Right ventricle myocardium superior (tissue), 1 donor: ENCODE data around the gene ARHGAP26. TPM values are rescaled to one million over a fixed set of nuclear protein-coding genes. Genes with fewer than 3 reads are reported as not detected.
"Not testable (repeated sequence)": the region's sequence is repeated elsewhere in the genome, so short reads cannot be mapped to it uniquely, and the experiment has no call there.

Source experiments
- ATAC-seq: fragments of 200-7000 bp; cut with Tn5 transposase; one replicate; pipeline ENCODE4 v1.9.1; 2020; ENCODE audit warnings: mild to moderate bottlenecking; ENCODE audit not compliant: poor library complexity
- DNase-seq: peaks from one replicate; pipeline ENCODE4 v3.0.0-alpha.2; 2020
- intact Hi-C: fragments of 100-400 bp; cut with DNase I; formaldehyde crosslinking; loops from one replicate; pipeline ENCODE4 v1.11.2; 2022
- total RNA-seq: library from RNA; stranded (reverse); fragmentation: NEBNext Ultra II Directional; extraction: Animal tissue kit (Norgen Biotek cat#: 25700); gene quantifications from one replicate; pipeline ENCODE4 v1.2.1, GENCODE V29; 2021
- donor health status: DM: no; HTN: yes; CAD: no; lungs with severe emphysema.

Gene ARHGAP26
- total RNA-seq, 1 donor from 2014 or later, result 32.5 TPM

GRCh38 chr5:143116814-143117213 is 346.6 kb downstream of the ARHGAP26 start:
- intact Hi-C loops, result no loop called here
- DNase-seq, result no peak
- ATAC-seq, result peak; percentile 65

GRCh38 chr5:143117821-143118220 is 347.6 kb downstream of the ARHGAP26 start:
- intact Hi-C loops, result no loop called here
- DNase-seq (no peak), ATAC-seq (no peak)

GRCh38 chr5:143118222-143118621 is 348.0 kb downstream of the ARHGAP26 start:
- intact Hi-C loops, result no loop called here
- ATAC-seq, result peak; percentile 45
- DNase-seq, result peak; percentile 47

- intact Hi-C loops, DNase-seq, ATAC-seq: not testable (repeated sequence)
Measured at GRCh38 chr5:143118818-143119217, 348.6 kb downstream of the ARHGAP26 start.

- intact Hi-C loops, result no loop called here
- ATAC-seq (no peak), DNase-seq (no peak)
Measured at GRCh38 chr5:143119291-143119769, 349.2 kb downstream of the ARHGAP26 start.

- DNase-seq (no peak), ATAC-seq (no peak)
- intact Hi-C loops, result no loop called here
Measured at GRCh38 chr5:143119881-143120341, 349.7 kb downstream of the ARHGAP26 start.

- ATAC-seq, result no peak
- intact Hi-C loops, result no loop called here
- no peak for DNase-seq
Measured at GRCh38 chr5:143120460-143121134, 350.4 kb downstream of the ARHGAP26 start.

GRCh38 chr5:143121135-143121475 is 350.9 kb downstream of the ARHGAP26 start:
- intact Hi-C loops, result no loop called here
- ATAC-seq, result no peak
- DNase-seq, result no peak

GRCh38 chr5:143124593-143124992 is 354.4 kb downstream of the ARHGAP26 start:
- DNase-seq (no peak), ATAC-seq (no peak)
- intact Hi-C loops, result no loop called here

- DNase-seq (no peak), ATAC-seq (no peak)
- intact Hi-C loops, result no loop called here
Measured at GRCh38 chr5:143126174-143127019, 356.2 kb downstream of the ARHGAP26 start.

- no peak for DNase-seq
- peak; percentile 64 for ATAC-seq
- intact Hi-C loops, result no loop called here
Measured at GRCh38 chr5:143128412-143129071, 358.4 kb downstream of the ARHGAP26 start.

GRCh38 chr5:143129203-143129602 is 359.0 kb downstream of the ARHGAP26 start:
- DNase-seq (no peak), ATAC-seq (peak; percentile 51)
- intact Hi-C loops, result no loop called here

- ATAC-seq (no peak), DNase-seq (no peak)
- intact Hi-C loops, result loop anchor here (10.0 kb wide), 1 partner anchor 75 kb away; no protein-coding TSS in a partner anchor
Measured at GRCh38 chr5:143129910-143130612, 359.9 kb downstream of the ARHGAP26 start.

- intact Hi-C loops, result loop anchor here (10.0 kb wide), 1 partner anchor 76 kb away; no protein-coding TSS in a partner anchor
- ATAC-seq (no peak), DNase-seq (no peak)
Measured at GRCh38 chr5:143130613-143131305, 360.6 kb downstream of the ARHGAP26 start.

- intact Hi-C loops, result loop anchor here (10.0 kb wide), 1 partner anchor 77 kb away; no protein-coding TSS in a partner anchor
- ATAC-seq, result no peak
- DNase-seq, result peak; percentile 44
Measured at GRCh38 chr5:143131972-143132371, 361.8 kb downstream of the ARHGAP26 start.

GRCh38 chr5:143132739-143133138 is 362.6 kb downstream of the ARHGAP26 start:
- intact Hi-C loops, result loop anchor here (10.0 kb wide), 1 partner anchor 78 kb away; no protein-coding TSS in a partner anchor
- ATAC-seq (no peak), DNase-seq (no peak)

GRCh38 chr5:143133721-143134120 is 363.5 kb downstream of the ARHGAP26 start:
- DNase-seq (no peak), ATAC-seq (no peak)
- intact Hi-C loops, result loop anchor here (10.0 kb wide), 1 partner anchor 79 kb away; no protein-coding TSS in a partner anchor

GRCh38 chr5:143134269-143134668 is 364.1 kb downstream of the ARHGAP26 start:
- ATAC-seq (no peak), DNase-seq (no peak)
- intact Hi-C loops, result loop anchor here (10.0 kb wide), 1 partner anchor 79 kb away; no protein-coding TSS in a partner anchor
